Transverse colon (tissue), 3 donors: ENCODE data around the gene SENP6.

Experiments used
- CTCF ChIP-seq, 5 experiments: fragments of 200-600 bp in 3 of 5; fragments of 450-650 bp in 2 of 5; sonication (generic) in 3 of 5; IDR thresholded peaks; 1 replicate in 2 of 5; 2 replicates in 3 of 5; pipeline ENCODE4 v1.5.1; 2016 to 2017; ENCODE audit warnings: antibody characterized with exemption in 5 of 5, inconsistent platforms in 3 of 5, mild to moderate bottlenecking in 2 of 5, moderate library complexity in 1 of 5
- EP300 ChIP-seq: sonication (generic); formaldehyde crosslinking; IDR thresholded peaks from one replicate; pipeline ENCODE4 v1.6.1; 2017; ENCODE audit warnings: antibody characterized with exemption, low read depth
- POLR2A ChIP-seq: fragments of 450-650 bp; IDR thresholded peaks from one replicate; pipeline ENCODE4 v1.6.1; 2016; ENCODE audit warnings: antibody characterized with exemption, mild to moderate bottlenecking, moderate library complexity

GRCh38 chr6:75727206-75727605 is 125.5 kb downstream of the SENP6 start:
- TF ChIP-seq POLR2A (no peak), CTCF (IDR thresholded peaks at IDR 0.05) (no peak), EP300 (no peak)
